ENCODE measurements around the gene CARMIL1.

DNA sequence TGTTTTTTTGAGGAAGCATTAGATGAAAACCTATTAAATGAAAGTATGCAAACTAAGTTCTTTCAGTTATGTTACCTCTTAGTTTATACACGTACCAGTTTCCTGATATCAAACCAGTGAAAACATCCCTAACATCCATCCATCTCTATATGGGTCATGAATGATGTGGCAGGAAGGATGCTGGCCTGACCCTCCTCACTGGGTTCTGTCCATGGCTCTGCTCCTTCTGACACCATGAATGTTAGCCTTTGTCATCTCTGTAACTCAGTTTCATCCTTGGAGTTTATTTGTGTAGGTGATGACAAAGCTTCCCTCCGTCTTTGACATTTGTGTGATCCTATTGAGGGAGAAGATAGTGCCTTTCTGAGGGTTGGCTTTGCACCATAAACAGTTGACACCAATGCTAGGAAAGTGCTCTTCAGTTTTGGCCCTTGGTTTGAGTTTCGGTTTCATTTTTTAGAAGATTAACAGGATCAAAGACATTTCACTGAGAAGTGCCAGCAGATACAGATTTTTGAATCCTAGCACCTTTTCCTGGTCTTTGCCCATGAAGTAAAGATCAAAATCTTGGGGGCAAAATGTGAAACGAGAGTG is 300.8 kb downstream of the CARMIL1 start:
- TF ChIP-seq, protein P1, sequence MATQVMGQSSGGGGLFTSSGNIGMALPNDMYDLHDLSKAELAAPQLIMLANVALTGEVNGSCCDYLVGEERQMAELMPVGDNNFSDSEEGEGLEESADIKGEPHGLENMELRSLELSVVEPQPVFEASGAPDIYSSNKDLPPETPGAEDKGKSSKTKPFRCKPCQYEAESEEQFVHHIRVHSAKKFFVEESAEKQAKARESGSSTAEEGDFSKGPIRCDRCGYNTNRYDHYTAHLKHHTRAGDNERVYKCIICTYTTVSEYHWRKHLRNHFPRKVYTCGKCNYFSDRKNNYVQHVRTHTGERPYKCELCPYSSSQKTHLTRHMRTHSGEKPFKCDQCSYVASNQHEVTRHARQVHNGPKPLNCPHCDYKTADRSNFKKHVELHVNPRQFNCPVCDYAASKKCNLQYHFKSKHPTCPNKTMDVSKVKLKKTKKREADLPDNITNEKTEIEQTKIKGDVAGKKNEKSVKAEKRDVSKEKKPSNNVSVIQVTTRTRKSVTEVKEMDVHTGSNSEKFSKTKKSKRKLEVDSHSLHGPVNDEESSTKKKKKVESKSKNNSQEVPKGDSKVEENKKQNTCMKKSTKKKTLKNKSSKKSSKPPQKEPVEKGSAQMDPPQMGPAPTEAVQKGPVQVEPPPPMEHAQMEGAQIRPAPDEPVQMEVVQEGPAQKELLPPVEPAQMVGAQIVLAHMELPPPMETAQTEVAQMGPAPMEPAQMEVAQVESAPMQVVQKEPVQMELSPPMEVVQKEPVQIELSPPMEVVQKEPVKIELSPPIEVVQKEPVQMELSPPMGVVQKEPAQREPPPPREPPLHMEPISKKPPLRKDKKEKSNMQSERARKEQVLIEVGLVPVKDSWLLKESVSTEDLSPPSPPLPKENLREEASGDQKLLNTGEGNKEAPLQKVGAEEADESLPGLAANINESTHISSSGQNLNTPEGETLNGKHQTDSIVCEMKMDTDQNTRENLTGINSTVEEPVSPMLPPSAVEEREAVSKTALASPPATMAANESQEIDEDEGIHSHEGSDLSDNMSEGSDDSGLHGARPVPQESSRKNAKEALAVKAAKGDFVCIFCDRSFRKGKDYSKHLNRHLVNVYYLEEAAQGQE (tag by site-specific recombination; IDR thresholded peaks at IDR 0.05) = no peak
- TF ChIP-seq SP2 (tag by site-specific recombination; IDR thresholded peaks at IDR 0.05) (no peak), ZNF561 (tag by site-specific recombination; IDR thresholded peaks at IDR 0.05; ENCODE audit: borderline replicate concordance) (no peak), BCL11A (tag by site-specific recombination; IDR thresholded peaks at IDR 0.05; ENCODE audit: low read depth) (no peak), ZNF768 (tag by site-specific recombination; IDR thresholded peaks at IDR 0.05) (no peak), ZBTB8A (tag by site-specific recombination; IDR thresholded peaks at IDR 0.05) (no peak), SP3 (tag by site-specific recombination; IDR thresholded peaks at IDR 0.05) (no peak)
- TF ChIP-seq, protein P2, sequence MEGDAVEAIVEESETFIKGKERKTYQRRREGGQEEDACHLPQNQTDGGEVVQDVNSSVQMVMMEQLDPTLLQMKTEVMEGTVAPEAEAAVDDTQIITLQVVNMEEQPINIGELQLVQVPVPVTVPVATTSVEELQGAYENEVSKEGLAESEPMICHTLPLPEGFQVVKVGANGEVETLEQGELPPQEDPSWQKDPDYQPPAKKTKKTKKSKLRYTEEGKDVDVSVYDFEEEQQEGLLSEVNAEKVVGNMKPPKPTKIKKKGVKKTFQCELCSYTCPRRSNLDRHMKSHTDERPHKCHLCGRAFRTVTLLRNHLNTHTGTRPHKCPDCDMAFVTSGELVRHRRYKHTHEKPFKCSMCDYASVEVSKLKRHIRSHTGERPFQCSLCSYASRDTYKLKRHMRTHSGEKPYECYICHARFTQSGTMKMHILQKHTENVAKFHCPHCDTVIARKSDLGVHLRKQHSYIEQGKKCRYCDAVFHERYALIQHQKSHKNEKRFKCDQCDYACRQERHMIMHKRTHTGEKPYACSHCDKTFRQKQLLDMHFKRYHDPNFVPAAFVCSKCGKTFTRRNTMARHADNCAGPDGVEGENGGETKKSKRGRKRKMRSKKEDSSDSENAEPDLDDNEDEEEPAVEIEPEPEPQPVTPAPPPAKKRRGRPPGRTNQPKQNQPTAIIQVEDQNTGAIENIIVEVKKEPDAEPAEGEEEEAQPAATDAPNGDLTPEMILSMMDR (tag by site-specific recombination; IDR thresholded peaks at IDR 0.05) = no peak
- TF ChIP-seq, protein P3, sequence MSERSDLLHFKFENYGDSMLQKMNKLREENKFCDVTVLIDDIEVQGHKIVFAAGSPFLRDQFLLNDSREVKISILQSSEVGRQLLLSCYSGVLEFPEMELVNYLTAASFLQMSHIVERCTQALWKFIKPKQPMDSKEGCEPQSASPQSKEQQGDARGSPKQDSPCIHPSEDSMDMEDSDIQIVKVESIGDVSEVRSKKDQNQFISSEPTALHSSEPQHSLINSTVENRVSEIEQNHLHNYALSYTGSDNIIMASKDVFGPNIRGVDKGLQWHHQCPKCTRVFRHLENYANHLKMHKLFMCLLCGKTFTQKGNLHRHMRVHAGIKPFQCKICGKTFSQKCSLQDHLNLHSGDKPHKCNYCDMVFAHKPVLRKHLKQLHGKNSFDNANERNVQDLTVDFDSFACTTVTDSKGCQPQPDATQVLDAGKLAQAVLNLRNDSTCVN (tag by site-specific recombination; optimal IDR thresholded peaks at IDR 0.05) = no peak
